ENCODE data around the gene KNTC1. TPM values are rescaled to one million over a fixed set of nuclear protein-coding genes. Genes with fewer than 3 reads are reported as not detected.
"Not testable (repeated sequence)": the region's sequence is repeated elsewhere in the genome, so short reads cannot be mapped to it uniquely, and the experiment has no call there.

KNTC1 gene
- total RNA-seq, 1 experiment from 2014 or later, result 41.7 TPM

DNA sequence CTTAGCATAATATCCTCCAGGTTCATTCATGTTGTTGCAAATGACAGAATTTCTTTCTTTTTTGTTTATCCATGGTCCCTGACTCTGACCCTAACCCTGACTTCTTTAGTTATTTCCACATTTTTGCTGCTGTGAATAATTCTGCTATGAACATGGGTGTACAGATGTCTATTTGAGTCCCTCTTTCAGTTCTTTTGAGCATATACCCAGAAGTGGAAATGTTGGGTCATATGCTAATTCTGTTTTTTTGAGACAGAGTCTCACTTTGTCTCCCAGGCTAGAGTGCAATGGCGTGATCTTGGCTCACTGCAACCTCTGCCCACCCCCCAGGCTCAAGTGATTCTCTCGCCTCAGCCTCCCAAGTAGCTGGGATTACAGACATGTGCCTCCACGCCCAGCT is 33.1 kb downstream of the KNTC1 start:
- no peak for DNase-seq (ENCODE audit: low read depth)

DNA sequence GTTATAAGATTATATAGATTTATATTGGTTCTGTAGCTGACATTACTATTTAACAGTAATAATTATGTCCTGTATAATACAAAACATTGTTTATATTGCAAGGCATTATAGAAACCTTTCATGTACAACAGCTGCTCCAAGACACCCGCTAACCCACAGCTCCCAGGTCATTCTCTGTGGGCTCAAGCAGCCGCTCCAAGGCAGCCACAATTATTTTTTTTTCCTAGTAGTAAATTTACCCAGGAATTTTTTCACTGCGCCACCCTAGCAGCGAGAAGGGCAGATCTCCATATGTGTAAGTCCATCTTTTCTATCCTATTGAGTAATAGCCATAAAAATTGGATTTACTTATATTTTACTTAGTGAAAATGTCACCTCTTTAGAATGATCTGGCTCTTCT is 36.3 kb downstream of the KNTC1 start:
- no peak for DNase-seq (ENCODE audit: low read depth)

DNA sequence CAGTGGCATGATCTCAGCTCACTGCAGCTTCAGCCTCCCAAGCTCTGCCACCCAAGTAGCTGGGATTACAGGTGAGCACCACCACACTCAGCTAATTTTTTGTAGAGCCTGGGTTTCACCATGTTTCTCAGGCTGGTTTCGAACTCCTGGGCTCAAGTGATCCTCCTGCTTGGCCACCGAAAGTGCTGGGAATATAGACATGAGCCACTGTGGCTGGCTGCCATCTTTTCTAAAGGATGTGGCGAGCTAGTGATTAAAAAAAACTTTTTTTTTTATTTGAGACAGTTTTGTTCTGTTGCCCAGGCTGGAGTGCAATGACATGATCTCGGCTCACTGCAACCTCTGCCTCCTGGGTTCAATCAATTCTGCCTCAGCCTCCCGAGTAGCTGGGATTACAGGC is 39.8 kb downstream of the KNTC1 start:
- DNase-seq (ENCODE audit: low read depth), result not testable (repeated sequence)

DNA sequence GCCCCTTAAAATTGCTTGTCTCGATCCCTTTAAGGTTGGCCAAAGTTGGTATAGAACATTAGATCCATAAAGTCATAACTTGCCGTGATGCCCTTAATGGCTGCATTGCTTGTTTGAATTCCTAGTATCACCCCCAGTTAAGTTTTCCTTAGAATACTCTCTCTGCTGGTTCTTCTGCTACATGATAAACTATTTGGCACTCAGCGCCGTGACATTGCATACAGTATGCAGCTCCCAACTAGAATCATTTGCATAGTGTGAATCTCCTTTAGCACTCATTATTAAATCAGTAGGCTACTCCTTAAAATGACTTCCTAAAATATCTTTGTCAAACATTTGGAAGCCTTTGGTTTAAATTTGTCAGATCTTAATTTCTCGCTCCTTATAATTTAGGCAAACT is 42.2 kb downstream of the KNTC1 start:
- no peak for DNase-seq (ENCODE audit: low read depth)

DNA sequence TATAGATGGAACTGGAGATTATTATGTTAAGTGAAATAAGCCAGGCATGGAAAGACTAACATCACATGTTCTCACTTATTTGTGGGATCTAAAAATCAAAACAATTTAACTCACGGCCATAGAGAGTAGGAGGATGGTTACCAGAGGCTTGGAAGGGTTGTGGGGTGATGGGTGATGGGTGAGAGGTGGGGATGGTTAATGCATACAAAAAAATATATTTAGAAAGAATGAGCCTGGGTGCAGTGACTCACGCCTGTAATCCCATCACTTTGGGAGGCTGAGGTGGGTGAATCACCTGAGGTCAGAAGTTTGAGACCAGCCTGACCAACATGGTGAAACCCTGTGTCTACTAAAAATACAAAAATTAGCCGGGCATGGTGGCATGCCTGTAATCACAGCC is 43.0 kb downstream of the KNTC1 start:
- peak; percentile 42 for DNase-seq (ENCODE audit: low read depth)

DNA sequence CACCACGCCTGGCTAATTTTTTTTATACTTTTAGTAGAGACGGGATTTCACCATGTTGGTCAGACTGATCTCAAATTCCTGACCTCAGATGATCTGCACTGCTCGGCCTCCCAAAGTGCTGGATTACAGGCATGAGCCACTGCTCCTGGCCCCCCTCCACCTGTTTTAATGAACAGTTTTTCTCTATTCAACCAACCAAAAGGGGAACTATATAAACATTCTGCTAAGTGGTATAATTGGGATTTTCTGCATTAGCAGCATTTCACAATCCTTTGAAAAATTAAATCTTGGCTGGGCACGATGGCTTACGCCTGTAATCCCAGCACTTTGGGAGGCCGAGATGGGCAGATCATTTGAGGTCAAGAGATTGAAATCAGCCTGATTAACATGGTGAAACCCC is 44.8 kb downstream of the KNTC1 start:
- DNase-seq (ENCODE audit: low read depth), result no peak

DNA sequence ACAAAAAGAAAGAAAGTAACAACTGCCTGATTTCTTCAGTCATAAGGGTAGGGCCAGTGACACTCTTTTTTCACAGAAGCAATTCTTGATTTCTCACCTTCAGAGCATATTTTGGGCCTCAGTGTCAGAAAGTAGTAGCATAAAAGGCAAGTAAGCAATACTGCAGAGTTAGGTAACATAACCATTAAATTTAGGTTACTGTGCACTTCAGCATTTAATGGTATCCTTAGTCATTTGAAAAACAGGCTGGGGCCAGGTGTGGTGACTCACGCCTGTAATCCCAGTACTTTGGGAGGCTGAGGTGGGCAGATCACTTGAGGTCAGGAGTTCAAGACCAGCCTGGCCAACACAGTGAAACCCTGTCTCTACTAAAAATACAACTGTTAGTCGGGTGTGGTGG is 56.2 kb downstream of the KNTC1 start:
- DNase-seq (ENCODE audit: low read depth), result peak; percentile 10

DNA sequence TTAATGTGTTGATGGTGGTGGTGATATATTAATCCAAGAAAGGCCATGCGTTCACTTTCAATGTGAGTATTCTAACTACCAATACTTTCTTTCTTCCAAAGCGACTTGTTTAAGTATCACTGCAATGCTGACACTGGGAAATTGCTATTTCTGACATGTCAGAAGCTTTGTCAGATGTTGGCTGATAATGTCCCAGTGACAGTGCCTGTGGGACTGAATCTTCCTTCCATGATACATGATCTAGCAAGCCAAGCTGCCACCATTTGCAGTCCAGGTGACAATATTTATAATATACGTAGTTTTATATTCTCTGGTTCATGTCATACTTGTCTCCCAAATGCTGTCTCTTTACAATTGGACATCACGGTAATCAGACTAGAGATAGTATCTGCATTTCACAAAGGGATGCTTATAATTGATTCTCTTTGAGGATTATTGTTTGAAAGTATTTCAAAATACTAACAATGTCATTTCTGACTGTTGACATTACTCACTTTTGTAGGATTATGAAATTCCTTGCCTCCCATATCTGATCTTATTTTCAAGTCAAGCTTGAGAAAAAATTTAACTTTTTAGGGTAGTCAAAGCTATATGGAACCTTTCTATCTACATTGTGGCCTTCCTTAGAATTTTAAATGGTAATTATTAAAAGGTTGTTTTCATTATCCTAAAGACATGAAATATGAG is 57.3 kb downstream of the KNTC1 start:
- DNase-seq (ENCODE audit: low read depth), result no peak

DNA sequence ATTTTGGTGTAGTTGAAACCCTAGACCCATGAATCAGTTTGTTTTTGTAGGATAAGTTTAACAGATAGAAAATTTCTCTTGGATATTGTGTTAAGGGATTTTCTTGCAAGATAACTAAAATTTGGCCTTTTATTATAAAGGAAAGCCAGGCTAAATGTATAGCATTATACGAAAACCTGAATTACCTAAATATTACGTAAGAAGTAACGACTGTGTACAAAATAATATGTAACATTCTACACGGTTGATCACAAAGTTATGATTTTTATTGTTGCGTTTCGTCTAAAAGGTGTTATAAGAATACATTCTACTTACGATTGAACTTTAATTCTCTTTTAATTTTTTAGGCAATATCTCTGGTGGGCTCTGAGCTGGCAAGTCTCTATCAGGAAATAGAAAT is 63.9 kb downstream of the KNTC1 start:
- DNase-seq (ENCODE audit: low read depth), result no peak

DNA sequence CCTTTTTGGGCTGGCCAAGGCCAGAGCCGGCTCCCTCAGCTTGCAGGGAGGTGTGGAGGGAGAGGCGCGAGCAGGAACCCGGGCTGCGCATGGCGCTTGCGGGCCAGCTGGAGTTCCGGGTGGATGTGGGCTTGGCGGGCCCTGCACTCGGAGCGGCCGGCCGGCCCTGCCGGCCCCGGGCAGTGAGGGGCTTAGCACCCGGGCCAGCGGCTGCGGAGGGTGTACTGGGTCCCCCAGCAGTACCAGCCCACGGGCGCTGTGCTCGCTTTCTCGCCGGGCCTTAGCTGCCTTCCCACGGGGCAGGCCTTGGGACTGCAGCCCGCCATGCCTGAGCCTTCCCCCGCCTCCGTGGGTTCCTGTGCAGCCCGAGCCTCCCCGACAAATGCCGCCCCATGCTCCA is 64.9 kb downstream of the KNTC1 start:
- not testable (repeated sequence) for DNase-seq (ENCODE audit: low read depth)

DNA sequence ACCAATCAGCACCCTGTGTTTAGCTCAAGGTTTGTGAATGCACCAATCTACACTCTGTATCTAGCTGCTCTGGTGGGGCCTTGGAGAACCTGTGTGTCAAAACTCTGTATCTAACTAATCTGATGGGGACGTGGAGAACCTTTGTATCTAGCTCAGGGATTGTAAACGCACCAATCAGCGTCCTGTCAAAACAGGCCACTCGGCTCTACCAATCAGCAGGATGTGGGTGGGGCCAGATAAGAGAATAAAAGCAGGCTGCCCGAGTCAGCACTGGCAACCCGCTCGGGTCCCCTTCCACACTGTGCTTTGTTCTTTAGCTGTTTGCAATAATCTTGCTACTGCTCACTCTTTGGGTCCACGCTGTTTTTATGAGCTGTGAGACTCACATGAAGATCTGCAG is 65.5 kb downstream of the KNTC1 start:
- DNase-seq (ENCODE audit: low read depth), result not testable (repeated sequence)

DNA sequence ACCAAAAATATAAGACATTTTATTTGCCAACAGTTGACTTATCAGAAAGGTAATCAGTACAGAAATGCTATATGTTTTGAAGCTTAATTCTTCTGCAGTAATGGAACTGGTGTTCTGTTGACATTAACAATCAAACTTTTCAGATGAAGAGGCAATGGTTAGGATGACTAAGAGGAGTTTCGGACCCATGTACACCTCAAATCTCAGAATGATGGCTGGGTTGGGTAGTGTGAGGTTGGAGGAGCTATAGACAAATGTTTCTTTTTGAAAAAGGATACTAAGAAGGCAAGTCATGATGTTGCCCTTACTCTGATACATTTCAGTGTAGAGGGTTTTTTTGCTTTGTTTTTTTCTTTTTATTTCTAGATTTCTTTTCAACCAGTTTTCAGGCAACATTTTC is 66.9 kb downstream of the KNTC1 start:
- no peak for DNase-seq (ENCODE audit: low read depth)

DNA sequence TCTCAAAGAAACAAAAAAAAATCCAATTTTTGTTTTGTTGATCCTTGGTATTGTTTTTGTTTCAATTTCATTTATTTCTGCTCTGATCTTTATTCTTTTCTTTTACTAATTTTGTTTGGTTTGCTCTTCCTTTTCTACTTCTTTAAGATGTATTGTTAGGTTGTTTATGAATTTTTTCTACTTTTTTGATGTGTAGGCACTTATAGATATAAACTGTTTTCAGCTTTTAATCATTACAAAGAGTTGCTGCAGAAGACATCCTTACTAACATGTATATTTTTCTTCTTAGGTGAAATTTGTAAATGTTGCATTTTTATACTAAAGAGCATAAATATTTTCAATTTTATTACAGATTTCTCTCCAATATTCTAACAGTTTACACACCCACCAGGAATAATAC is 69.8 kb downstream of the KNTC1 start:
- no peak for DNase-seq (ENCODE audit: low read depth)

DNA sequence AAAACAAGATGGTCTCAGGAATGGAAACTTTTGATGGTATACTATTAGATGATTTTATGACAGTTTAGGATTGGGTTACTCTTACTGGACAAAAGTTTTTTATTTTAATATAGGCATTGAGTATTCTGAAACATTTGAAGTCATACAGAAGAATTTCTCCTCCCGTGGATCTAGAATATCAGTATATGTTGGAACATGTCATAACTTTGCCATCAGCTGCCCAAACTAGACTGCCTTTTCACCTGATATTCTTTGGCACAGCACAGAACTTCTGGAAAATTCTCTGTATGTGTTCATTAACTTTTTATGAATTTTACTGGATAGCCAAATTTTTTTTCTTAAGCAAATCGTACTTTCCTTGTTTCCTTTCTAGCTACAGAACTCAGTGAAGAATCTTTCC is 75.4 kb downstream of the KNTC1 start:
- no peak for DNase-seq (ENCODE audit: low read depth)

DNA sequence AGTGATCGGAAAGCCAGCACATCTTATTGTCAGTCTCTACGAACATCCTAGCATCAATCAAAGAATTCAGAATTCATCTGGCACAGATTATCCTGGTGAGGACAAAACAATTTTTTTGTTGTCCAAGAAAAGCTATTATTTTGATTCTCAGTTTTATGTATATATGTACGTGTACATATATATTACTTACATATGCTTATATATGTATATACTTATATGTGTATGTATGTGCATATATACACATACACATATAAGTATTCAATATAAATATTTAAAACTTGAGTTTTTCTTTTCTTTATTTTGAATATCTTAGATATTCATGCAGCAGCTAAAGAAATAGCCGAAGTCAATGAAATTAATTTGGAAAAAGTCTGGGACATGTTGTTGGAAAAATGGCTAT is 77.9 kb downstream of the KNTC1 start:
- DNase-seq (ENCODE audit: low read depth), result no peak

DNA sequence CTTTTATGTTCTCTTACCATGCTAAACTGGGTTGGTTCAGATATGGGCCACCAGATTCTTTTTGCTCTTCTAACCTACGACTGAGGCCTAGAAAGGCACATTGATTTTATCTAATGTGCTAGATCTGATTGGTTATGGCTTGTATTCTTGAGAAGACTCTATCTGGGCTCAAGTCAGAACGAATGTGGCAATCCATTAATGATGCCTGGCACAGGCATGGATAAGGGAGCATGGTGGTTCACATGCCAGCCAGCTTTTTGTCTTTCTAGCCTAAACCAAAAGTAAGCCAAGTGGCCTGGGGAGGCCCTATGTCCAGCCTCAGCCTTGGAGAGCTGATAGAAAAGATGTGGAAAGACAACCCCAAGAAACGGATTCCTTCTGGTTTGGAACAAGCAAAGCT is 82.7 kb downstream of the KNTC1 start:
- no peak for DNase-seq (ENCODE audit: low read depth)

DNA sequence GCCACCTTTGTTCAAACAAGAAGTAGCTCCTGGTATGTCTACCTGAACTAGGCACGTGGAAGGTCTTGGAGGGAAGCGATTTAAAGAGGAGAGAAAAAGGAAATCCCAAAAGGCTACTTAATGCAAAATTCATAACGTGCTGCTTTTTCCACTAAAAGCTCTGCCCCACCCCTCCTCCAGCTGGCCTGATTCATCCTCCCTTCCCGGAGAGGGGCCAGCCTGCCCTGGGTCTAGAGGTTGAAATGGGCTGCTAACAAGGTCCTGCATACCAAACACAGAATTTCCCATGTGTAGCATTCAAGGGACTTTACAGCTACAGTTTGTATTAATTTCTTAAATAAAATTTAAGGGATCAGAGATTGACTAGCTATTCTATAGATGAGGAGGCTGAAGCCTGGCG is 83.2 kb downstream of the KNTC1 start:
- no peak for DNase-seq (ENCODE audit: low read depth)

DNA sequence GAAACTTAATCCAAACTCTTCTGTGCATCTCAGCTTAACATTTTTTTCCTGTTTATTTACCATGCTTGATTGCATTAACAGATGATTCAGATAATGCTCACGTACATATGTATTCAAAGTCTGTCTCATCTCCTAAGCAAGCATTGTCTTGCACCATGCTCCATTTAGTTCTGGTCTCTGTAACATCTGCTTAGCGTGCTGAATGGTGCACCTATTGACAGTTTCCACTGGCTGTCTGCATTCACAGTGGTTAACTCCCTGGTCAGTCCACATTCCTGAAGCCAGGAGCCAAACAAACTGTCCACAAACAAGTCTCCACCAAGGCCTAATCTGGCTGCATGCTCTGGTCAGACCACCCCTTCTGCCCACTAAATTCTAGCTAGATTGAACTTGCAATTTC is 83.9 kb downstream of the KNTC1 start:
- no peak for DNase-seq (ENCODE audit: low read depth)

DNA sequence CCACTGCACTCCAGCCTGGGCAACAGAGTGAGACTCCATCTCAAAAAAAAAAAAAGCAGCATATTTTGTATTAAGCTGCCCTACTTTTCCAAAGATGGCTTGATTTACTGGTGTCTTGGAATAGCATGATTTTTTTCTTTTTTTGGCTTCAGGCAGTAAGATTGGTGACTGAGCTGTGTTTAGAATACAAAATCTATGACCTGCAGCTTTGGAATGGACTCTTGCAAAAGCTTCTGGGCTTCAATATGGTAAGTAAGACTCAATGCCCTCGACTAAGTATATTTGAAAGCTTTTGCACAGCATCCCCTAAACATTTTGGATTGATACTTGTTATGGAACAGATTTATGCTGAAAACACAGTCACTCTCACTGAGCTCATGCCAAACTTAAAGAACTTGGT is 87.8 kb downstream of the KNTC1 start:
- no peak for DNase-seq (ENCODE audit: low read depth)

DNA sequence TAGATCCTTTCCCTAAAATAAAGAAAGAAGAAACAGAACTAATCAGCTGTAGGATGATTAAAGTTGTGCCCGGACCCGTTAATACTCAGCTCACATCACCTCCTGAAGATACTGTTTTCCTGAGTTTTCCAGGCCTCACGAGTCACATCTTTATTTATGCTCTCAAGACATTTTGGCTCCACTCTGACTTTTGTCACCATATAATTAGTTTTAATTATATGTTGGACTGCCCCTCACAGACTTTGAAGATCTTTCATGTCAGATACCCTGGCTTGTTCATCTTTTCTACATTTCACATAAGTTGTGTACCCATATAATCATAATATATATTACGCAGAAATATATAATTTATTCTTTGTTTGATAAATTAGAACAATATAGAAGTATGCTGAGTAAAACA is 88.7 kb downstream of the KNTC1 start:
- DNase-seq (ENCODE audit: low read depth), result no peak

DNA sequence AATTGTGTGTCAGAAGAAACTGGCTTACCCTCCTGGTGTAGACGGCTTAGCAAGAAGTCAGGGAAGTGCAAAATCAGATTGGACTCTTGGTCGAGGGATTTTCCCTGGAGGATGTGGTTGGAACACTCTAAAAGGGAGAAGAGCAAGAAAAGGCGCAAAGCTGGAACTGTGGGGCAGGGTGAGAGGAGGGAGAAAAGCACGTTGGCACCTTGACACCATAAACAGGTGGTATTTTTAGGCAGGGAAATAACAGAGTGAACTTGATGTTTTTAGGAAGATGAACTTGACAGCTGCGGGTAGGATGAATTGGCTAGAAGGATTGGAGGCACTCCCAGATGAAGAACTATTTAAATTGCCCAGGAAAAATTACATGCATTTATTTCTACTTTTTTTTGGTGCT is 108.4 kb downstream of the KNTC1 start:
- DNase-seq (ENCODE audit: low read depth), result peak; percentile 3

DNA sequence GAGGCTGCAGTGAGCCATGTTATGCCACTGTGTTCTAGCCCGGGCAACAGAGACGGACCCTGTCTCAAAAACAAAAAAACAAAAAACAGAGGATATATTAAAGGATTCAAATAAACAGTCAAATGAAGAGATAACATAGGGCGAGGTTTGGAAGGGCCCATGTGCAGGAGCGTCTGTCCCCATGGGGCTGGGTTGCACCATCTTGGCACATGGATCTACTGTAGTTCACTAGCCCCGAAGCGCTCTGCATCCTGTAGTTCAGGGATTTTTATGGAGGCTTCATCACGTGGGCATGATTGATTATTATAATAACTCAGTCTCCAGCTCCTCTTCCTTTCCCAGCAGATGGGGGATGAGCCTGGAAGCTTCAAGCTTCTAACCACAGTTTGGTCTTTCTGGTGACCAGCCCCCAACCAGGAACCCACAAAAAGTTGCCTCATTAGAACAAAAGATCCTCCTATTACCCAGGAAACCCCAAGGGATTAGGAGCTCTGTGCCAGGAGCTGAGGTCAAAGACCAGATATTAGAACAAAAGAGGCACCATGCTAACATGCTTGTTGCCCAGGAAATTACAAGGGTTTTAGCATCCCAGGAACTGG is 116.3 kb downstream of the KNTC1 start:
- DNase-seq (ENCODE audit: low read depth), result peak; percentile 73

DNA sequence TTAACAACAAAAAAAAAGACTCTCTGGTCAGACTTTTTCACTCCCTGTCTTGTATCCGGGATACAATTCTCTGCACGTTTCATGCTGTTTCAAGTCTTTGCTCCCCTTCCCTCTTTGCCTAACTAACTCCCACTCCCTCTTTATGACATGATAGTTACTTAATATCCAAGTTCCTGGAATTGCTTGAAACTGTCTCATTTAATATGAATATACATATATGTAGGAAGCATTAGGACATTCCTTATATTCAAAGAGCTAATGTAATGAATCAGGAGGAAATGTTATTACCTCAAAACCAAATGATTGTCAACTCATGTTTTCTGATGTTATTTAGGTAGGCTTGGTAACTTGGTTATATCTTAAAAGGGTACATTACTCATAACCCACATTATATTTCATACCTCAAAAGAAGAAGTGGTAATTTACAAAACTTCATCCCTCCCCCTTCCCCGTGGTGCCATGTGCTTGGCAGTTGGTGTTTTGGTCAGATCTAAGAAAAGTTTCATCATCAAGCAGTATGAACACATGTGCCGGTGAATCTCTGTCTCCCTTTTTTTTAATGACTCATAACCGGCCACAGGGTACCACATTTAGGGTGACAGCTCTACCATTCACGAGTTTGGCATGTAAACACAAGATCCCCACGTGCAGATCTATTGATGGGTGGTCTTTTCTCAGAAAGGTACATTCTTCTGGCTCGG is 119.6 kb downstream of the KNTC1 start:
- peak; percentile 97 for DNase-seq (ENCODE audit: low read depth)
